GM12878 (cell line): ENCODE data around the gene SUSD6. TPM values are rescaled to one million over a fixed set of nuclear protein-coding genes. Genes with fewer than 3 reads are reported as not detected.
A peak's percentile ranks its signal among the peaks of the same experiment; 100 is the strongest.

Experiments used
- BCL3 ChIP-seq: IDR thresholded peaks from 2 replicates; pipeline ENCODE4 v1.6.1; 2011; ENCODE audit warnings: borderline replicate concordance, low read depth, mild to moderate bottlenecking, moderate library complexity, low read length; ENCODE audit not compliant: insufficient read depth, poor library complexity, severe bottlenecking
- BMI1 ChIP-seq: fragments of 450-650 bp; IDR thresholded peaks from 2 replicates; pipeline ENCODE4 v1.6.1; 2016; ENCODE audit warnings: mild to moderate bottlenecking, moderate library complexity, borderline replicate concordance
- CEBPB ChIP-seq, 2 experiments: fragments of 150-350 bp in 1 of 2; IDR thresholded peaks; 2 replicates each; pipeline ENCODE4 v1.6.1; 2012 to 2014; ENCODE audit warnings: low read depth in 2 of 2, low read length in 2 of 2, borderline replicate concordance in 1 of 2, inconsistent platforms in 1 of 2
- CEBPZ ChIP-seq: fragments of 150-350 bp; IDR thresholded peaks from 2 replicates; pipeline ENCODE4 v1.6.1; 2016; ENCODE audit warnings: low read depth, low read length
- E2F4 ChIP-seq: IDR thresholded peaks from 2 replicates; pipeline ENCODE4 v1.6.1; 2012; ENCODE audit warnings: low read depth, low read length, improper control_type of control experiment
- IKZF2 ChIP-seq, 2 experiments: fragments of 450-650 bp; IDR thresholded peaks; 2 replicates each; pipeline ENCODE4 v1.6.1; 2017; ENCODE audit warnings: mild to moderate bottlenecking in 2 of 2, moderate library complexity in 2 of 2
- JUNB ChIP-seq: IDR thresholded peaks from 2 replicates; pipeline ENCODE4 v1.6.1; 2016; ENCODE audit warnings: antibody characterized with exemption, mild to moderate bottlenecking
- JUND ChIP-seq: IDR thresholded peaks from 2 replicates; pipeline ENCODE4 v1.6.1; 2012; ENCODE audit warnings: low read depth, mild to moderate bottlenecking, low read length, improper control_type of control experiment, moderate library complexity
- KLF5 ChIP-seq: fragments of 450-650 bp; IDR thresholded peaks from 2 replicates; pipeline ENCODE4 v1.6.1; 2014; ENCODE audit warnings: mild to moderate bottlenecking; ENCODE audit not compliant: partially characterized antibody
- MTA2 ChIP-seq: fragments of 450-650 bp; IDR thresholded peaks from 2 replicates; pipeline ENCODE4 v1.6.1; 2016; ENCODE audit warnings: low read depth, mild to moderate bottlenecking, moderate library complexity
- RAD51 ChIP-seq: fragments of 450-650 bp; IDR thresholded peaks from 2 replicates; pipeline ENCODE4 v1.6.1; 2016; ENCODE audit warnings: moderate library complexity, mild to moderate bottlenecking, inconsistent platforms
- REST ChIP-seq: IDR thresholded peaks from 2 replicates; pipeline ENCODE4 v1.6.1; 2012; ENCODE audit warnings: mild to moderate bottlenecking, low read depth, low read length
- RFX5 ChIP-seq: IDR thresholded peaks from 2 replicates; pipeline ENCODE4 v1.6.1; 2011; ENCODE audit warnings: low read depth, low read length, improper control_type of control experiment
- SKIL ChIP-seq: fragments of 450-650 bp; IDR thresholded peaks from 2 replicates; pipeline ENCODE4 v1.6.1; 2017; ENCODE audit warnings: mild to moderate bottlenecking, low read depth, inconsistent platforms; ENCODE audit not compliant: poor library complexity, severe bottlenecking
- SMAD5 ChIP-seq: IDR thresholded peaks from 2 replicates; pipeline ENCODE4 v1.6.1; 2016; ENCODE audit warnings: antibody characterized with exemption, low read depth
- SREBF2 ChIP-seq: IDR thresholded peaks from 2 replicates; pipeline ENCODE4 v1.6.1; 2012; ENCODE audit warnings: mild to moderate bottlenecking, low read length
- polyA plus RNA-seq, 11 experiments: library from polyadenylated mRNA; depleted of rRNA in 4 of 11; unstranded in 6 of 11; stranded (reverse) in 5 of 11; fragments of >200 nt; fragmentation: Nextera tagmentation in 4 of 11; fragmentation: Illumina TruSeq in 1 of 11; extraction: Ambion mirVana in 4 of 11; extraction: Trizol in 1 of 11; gene quantifications; 1 replicate in 1 of 11; 2 replicates in 10 of 11; pipeline versions ENCODE4 v1.2.1 to v1.2.3, GENCODE V29; 2011 to 2016; ENCODE audit warnings: inconsistent platforms in 2 of 11, missing spikeins in 2 of 11, low read depth in 1 of 11
- total RNA-seq, 4 experiments: library from RNA; depleted of rRNA in 3 of 4; stranded (reverse); fragments of >200 nt in 3 of 4; fragmentation: Illumina TruSeq in 1 of 4; extraction: Trizol in 1 of 4; gene quantifications; 2 replicates each; pipeline versions ENCODE4 v1.2.1 to v1.2.3, GENCODE V29; 2013 to 2021

The SUSD6 gene
- total and polyA plus RNA-seq, 10 of the 15 experiments (the other 5 are each of a cell fraction or from before 2014, with no cell fraction given): 6.6 to 39.8 (median 20.2) TPM

GRCh38 chr14:69625299-69626131 lies 14.1 kb downstream of the SUSD6 start (continued):
- TF ChIP-seq RFX5 (no peak), CEBPZ (no peak), E2F4 (no peak), CEBPB (IDR thresholded peaks at IDR 0.05; ENCODE audit: borderline replicate concordance in 1 of 2, low read depth in 2 of 2, low read length in 2 of 2) (no peak), KLF5 (no peak), JUND (no peak), SKIL (peak; percentile 85), BCL3 (no peak), RAD51 (no peak), REST (no peak), JUNB (no peak), SREBF2 (no peak), BMI1 (no peak), SMAD5 (no peak), IKZF2 (IDR thresholded peaks at IDR 0.05) (peak; percentile 74 to 89), MTA2 (peak; percentile 73)
